GOT3 (cell line): ENCODE results near the gene KIF2C.
A peak's percentile ranks its signal among the peaks of the same experiment; 100 is the strongest.
"Not testable (repeated sequence)": the region's sequence is repeated elsewhere in the genome, so short reads cannot be mapped to it uniquely, and the experiment has no call there.

Source experiments
- DNase-seq: peaks from one replicate; lab custom pipeline; 2025; ENCODE audit warnings: mixed read lengths; lab: John Stamatoyannopoulos, UW

KIF2C gene

DNA sequence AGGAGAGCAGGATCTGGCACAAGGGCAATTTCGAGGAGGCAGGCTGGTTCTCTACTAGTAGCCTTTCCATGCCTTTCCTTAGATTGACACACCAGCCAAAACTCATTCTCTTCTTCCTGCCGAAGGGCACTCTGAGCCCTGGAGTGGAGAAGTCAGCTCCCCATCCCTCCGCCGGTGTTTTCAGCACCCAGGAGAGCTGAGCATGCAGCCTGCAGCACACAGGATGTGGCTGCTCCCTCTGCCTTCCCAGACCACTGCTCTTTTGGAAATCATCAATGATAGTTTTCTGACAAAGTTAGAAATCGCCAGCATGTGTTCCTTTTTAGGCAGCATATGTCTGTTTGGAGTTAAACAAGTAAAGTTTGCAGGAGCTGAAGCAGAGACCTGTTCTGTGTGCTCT lies 20.3 kb upstream of the KIF2C start:
- no peak for DNase-seq

DNA sequence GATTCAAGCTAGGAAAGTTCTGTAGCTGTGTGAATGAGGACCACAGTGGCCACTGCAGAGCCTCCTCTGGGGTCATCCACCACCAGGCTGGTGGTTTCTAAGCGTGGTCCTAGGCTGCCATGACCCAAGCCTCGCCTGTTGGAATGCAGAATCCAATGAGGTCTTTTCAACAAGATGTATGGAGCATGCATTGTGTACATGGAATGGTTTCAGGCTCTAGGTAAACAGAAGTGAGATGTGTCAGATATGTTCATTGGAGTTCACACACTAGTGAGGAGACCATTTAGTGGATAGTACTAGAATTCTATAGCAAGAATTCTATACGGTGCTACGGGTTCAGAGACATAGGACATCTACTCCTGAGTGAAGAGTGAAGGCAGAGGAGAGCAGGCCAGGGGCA lies 19.4 kb upstream of the KIF2C start:
- DNase-seq, result no peak

DNA sequence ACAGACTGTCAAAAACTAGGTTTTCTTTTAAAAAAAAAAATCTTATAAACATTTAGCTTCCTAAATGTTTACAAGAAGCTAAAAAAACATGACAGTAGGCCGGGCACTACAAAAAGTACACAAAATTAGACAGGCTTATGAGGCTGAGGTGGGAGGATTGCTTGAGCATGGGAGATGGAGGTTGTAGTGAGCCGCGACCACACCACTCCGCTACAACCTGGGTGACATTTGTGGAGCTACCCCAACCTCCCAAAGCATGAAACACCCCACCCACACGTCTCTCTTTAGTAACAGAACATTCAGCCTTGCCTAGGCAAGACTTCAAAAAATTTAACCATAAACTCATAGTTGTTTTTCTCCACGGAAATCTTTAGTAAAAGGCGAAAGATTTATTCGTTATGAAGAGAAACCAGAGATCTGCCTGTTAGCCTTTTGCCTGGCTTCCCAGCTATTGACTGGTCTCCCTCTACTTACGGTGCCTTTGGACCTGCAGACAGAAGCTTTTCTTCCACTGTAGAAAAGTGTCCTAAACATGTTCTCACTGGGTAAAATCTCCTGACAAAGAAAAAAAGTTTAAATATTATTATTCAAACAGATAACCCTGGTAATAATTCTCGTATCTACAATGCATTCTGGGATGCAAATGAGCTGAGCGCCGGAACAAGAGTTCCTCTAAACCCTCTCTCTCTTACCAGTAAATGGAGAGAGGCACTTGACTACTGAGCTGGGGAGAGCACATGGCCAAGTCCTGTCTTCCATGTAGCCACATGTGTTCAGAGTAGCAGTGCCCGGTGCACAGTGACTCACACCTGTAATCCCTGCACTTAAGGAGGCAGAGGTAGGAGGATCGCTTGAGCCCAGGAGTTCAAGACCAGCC lies 17.9 kb upstream of the KIF2C start:
- peak; percentile 24 for DNase-seq

DNA sequence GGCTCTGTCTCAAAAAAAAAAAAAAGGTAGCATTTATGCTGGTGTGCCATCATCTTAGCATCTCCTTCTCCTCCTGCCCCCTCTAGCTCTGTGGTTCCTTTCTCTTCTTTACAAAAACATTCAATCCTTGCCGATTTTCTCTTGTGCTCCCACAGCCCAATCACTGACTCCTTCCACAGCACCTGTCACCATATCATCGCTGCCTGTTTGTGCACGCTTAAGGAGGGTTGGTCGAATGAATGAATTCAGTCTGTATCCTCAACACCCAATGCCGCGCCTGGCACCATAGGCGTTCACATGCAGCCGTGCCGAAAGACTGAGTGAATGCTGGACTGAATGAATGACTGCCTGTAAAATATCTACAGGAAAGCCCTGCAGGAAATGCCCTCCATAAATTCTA lies 16.6 kb upstream of the KIF2C start:
- no peak for DNase-seq

DNA sequence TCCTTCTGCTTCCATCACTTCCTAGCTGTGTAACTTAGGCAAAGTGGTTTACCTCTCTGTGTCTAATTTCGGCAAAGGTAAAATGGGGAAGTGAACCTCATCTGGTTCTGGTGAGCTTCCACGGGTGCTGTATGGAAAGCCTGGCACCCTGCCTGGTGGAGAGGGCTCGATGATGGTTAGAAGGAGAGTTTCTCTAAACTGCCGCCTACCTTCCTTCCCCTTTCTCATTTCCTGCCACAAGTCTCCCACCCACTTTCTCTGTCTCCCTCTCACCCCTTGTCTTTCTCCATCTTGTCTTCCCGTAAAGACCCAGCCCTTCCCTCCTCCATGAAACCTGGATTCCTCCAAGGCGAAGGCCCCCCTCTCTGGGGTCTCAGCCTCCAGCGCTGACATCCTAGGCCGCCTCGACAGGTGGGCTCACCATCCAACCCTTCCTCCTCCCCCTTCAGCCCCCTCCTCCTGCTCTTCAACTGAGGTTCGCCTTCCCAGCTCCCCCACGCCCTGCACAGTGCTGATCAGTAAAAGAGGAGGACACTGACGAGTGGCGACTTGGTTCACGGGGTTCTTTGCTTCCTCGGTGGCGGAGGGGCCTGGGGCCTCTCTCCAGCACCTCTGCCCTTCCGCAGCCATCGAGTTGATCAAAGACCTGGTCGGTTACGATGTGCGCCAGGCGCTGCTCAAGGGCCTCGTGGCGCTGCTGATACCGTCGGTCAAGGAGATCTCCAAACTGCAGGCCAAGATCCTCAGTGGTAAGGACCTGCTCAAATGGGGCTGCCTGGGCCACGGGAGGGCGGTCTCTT lies 15.9 kb upstream of the KIF2C start:
- no peak for DNase-seq

DNA sequence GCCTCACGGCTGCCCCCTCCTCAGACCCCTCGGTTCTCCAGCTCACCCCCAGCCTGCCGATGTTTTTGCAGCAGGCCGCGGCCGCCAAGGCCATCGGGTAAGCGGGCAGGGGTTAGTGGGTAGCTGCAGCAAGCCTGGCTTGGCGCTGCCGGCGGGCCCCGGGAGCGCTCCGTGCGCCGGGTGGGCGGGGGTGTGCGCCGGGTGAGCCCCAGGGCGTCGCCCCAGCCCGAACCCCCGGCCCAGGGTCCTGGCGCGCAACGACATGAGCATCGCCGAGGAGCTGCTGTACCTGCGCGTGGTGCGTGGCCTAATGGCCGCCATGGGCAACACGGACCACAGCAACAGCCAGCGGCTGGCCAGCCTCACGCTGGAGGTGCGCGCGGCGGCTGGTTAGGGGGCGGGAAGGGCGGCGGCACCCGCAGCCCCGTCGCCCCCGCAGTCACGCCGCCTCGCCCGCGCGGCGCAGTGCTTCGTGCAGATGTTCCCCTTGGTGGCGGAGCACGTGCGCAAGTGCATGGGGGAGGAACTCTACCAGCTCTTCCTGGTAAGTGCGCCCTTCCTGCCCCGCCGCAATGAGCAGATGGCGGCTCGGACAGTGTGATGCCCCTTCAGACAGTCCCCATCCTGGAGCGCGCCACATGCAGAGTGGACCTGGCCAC lies 15.2 kb upstream of the KIF2C start:
- no peak for DNase-seq

DNA sequence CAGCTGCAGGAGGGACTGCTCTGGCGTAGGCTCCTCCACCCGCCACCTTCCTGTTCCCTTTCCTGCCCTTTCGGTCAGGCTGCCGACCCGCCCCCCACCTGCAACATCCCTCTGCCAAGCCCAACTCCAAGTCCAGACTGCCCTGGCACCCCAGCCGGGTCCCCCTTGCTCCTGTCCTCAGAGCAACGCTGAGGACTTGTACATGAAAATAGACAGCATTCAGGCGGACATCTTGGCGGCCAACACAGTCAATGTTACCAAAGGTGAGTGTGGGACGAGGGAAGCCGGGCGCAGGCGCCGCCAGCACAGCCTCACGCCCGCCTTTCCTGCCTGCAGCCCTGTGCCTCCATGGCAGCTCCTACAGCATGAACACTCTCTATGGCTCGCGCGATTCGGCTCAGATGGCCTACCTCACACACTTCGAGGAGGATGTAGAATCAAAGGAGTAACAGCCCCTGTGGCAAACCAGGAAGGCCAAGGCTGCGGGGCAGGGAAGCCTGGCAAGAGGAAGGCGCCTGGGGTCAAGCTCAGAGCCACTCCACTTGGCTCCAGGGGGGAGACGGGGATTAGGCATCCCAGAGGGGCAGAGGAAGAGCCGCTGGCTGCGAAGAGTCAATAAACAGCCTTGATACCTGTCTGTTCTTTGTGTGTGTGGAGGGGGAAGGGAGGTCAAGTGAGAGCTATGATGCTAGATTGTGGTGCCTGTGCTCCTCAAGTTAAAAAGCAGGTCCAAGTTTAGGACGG lies 14.5 kb upstream of the KIF2C start:
- DNase-seq, result no peak

DNA sequence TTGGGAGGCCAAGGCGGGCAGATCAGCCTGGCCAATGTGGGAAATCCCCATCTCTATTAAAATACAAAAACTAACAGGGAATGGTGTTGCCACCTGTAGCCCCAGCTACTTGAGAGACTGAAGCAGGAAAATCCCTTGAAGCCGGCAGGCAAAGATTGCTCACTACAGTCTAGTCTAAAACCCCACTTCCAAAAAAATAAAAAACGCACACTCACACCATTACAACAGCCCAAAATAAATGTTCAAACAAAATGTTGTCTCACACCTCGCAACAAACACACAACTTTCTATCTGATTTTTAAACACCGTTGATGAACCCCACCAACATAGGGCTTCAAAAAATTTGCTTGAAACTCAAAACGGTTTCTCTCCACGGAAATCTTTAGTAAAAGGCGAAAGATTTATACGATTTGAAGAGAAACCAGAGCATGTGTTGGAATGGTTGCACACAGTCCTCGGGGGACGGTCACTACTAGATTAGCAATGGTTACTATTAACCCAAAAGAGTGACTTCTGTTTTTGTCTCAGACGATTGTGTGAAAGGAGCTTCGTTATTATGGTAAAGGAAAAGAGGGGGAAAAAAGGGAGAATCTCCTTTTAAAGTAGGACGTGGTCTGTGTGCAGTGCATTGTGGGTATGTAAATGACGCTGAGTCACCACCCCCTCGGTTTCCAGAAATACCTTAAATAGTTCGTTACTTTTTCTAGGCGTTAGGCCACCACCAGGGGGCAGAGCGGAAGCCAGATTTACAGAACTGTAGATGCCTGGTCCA lies 8.7 kb upstream of the KIF2C start, which contains the start of gene RNU5D-1:
TSS of gene RNU5D-1 (minus strand) at position 430 of the 772 bp plus-strand sequence.
- peak; percentile 72 for DNase-seq

DNA sequence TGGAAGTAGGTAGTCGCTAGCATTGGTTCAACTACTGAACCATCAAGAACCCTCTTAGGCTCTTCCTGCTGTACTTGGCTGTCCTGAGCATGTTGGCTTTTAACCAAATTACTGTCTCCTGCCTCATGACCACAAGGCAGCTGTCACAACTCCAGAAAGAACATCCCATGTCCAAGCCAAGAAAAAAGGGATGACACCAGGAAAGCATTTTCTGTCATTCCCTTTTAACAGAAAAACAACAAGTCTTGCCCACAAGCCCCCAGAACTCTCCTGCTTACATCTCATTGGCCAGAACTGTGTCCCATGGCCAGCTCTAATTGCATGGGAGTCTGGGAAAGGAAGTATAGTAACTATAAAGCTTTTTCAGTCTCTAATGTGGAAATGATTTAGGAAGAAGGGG lies 6.3 kb upstream of the KIF2C start:
- DNase-seq, result no peak

DNA sequence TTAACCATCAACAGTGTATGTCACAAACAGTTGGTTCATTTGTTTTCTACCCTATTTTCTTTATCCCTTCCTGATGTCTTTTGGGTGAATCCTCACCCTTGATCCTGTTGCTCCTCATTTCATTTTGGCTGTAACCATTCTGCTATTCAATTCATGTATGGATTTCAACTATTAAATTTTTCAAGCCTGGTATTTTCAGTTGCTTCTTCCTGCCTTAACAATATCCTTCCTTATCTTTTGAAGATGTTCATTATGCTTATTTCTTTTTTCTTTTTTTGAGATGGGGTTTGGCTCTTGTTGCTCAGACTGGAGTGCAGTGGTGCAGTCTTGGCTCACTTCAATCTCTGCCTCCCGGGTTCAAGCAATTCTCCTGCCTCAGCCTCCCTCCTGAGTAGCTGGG lies 5.9 kb upstream of the KIF2C start:
- DNase-seq, result no peak

DNA sequence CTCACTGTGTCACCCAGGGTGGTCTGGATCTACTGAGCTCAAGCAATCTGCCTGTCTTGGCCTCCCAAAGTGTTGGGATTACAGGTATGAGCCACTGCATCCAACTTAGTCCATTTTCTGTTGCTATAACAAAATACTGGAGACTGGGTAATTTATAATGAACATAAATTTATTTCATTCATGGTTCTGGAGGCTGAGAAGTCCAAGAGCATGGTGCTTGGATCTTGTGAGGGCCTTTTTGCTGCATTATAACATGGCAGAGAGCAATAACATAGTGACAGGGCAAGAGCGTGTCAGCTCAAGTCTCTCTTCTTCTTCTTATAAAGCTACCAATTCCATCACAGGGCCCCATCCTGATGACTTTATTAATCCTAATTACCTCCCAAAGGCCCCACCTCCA lies 3.6 kb upstream of the KIF2C start:
- no peak for DNase-seq

DNA sequence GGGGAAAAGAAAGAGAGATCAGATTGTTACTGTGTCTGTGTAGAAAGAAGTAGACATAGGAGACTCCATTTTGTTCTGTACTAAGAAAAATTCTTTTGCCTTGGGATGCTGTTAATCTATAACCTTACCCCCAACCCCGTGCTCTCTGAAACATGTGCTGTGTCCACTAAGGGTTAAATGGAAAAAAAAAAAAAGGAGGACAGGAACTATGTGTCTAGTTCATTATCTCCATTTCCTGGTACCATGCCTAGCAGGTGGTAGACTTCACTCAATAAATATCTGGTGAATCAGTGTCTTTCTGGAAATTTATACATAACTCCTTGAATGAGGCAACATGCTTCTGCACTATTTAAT lies 707 bp upstream of the KIF2C start:
- not testable (repeated sequence) for DNase-seq

DNA sequence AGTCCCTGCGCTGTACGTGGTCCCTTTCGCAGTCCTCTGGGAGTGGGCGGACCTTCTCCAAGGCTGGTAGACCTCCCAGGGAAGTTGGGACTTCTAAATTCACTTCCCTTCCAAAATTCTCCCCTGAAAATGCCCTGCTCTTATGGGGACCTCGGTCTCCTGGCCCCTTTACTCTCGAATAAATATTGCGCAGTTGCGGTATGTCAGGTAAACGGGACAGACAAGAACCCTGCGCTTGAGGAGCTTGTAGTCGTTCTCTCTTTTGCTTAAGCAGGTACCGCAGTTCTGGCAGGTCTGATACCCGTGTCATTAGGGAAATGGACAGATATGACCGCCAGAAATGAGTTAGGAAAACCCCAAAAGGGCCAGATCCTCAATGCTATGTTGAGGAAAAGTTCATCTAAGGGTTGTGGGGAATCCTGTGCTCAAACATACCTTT lies 561 bp downstream of the KIF2C start:
- no peak for DNase-seq

DNA sequence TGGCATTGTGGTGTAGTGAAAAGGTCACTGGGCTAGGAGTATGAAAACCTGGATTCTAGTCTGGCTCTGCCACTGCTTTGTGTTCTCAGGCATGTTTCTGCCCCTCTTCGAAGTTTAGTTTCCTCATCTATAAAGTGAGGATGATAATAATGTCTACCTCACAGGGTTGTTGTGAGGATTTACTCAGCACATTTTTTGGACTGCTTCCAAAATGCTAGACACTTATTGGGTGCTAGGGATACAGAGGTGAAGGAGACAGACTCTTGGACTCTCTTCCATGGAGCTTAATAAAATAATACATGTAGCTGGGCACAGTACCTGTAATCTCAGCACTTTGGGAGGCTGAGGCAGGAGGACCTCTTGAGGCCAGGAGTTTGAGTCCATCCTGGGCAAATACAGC lies 3.6 kb downstream of the KIF2C start:
- no peak for DNase-seq

DNA sequence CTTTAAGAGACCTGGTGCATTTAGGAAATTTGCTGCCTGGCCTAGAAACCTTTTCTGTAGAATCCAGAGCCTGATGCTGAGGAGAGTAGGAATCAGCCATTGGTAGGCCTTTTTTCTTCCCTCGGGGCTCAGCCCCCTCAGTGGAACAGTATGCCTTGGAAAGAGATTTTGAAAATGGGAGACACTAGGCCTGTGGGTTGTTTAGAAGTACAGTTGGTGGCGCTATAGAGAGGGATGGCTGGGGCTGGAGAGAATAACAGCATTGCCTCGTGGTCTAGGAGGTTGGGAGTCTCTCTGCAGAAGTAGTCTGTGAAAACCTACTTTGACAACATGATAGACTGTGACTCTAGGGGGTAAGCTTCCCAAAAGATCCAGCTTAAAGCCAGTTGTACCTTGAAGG lies 8.2 kb downstream of the KIF2C start:
- DNase-seq, result no peak

DNA sequence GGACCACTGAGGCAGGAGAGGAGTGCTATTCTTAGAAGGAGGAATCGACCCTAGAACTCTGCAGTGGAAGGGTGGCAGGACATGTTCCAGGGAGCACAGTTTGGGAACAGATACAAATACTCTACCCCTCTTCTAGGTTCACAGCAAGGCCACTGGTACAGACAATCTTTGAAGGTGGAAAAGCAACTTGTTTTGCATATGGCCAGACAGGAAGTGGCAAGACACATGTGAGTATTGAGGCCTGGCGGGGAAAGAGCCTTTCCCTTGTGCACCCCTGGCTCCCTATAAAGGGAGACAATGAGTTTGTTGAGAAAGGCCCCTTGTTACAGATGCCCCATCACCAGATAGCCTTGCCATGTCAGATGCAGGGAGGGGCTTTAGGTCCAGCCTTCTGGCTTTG lies 17.8 kb downstream of the KIF2C start:
- DNase-seq, result no peak

DNA sequence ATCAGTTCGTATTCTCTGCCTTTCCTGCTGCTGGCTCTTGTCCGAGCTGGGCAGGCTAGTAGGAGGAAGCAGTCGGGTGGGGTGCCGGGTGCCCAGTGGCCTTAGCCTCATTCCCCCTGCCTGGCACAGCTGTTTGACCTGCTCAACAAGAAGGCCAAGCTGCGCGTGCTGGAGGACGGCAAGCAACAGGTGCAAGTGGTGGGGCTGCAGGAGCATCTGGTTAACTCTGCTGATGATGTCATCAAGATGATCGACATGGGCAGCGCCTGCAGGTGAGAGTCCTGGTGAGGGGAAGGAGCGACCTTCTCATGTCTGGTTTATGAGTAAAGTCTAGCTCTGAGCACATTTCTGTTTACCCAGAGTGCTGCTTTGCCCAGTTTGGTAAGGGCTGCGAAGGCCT lies 19.4 kb downstream of the KIF2C start:
- DNase-seq, result no peak

DNA sequence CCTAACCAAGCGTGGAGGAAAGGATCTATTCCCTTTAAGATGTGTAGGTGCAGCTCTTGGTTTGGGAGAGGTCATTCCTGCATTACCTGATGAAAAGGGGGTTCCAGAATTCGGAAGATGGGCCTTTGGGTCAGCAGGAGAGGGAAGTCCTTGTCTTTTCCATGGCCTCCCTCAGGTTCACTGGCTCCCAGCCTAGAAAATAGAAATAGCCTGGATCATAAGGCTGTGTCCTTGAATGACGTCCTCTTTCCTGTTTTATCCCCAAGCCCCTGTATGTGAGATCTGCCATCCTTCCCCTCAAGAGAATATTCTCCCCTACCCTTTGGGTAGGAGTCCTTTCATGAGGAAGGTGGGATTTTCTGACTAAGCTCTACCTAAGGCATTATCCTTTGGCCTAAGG lies 21.2 kb downstream of the KIF2C start:
- DNase-seq, result no peak

DNA sequence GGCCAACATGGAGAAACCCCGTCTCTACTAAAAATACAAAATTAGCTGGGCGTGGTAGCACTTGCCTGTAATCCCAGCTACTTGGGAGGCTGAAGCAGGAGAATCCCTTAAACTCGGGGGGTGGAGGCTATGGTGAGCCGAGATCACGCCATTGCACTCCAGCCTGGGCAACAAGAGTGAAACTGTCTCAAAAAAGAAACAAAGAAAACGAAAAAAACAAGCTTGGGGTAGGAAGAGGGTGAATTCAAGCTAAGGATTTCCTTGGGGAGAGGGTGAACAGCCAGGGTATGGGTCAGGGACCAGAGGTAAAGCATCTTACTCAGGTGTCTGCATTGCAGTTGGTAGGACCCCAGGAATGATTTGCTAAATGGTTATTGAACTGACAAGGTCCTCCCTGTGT lies 26.8 kb downstream of the KIF2C start:
- not testable (repeated sequence) for DNase-seq

DNA sequence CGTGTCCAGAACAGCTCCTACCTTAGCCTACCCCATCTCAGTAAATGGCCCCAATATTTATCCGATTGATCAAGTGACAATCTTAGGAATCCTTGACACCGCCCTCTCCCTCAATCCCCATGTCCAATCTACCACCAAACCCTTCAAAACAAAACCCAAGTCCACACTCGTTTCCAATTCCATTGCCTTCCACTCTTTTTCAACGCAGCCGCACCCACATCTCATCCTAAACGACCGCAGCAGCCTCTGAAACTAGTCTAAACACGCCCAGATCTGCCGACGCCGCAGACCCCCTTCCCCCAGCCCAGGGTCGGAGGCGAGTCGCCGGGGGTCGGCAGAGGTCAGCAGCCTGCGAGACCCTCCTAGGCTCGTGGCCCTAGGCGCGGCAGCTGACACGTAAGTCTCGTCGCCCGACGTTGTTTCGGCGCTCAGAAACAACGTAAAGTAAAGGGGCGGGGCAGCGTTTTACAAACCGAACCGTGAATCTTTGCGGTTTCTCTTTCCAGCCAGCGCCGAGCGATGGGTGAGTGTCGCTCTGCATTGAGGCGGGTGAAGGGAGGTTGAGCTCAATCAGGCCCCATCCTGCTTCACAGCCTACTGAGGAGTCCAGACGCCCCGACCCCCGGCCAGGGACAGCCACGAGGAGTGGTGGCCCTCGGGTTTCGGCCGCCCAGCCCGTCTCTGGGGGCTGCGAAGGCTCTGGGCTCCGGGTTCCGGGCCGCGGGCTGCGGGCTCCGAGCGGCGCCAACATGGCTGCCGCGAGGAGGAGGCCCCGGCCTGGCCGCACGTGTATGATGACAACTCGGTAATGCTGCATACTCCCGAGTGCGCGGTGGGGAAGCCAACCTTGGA lies 35.7 kb downstream of the KIF2C start, which contains the start of gene RPS8:
TSS of gene RPS8 (plus strand) at position 463 of the 852 bp plus-strand sequence. CDS start at position 520, 57 bp downstream.
- DNase-seq, result peak; percentile 71
